Osteocyte (in vitro differentiated cells): ENCODE measurements around the gene LILRB1. TPM values are rescaled to one million over a fixed set of nuclear protein-coding genes. Genes with fewer than 3 reads are reported as not detected.
"Not testable (repeated sequence)": the region's sequence is repeated elsewhere in the genome, so short reads cannot be mapped to it uniquely, and the experiment has no call there.

Experiments
- DNase-seq: peaks from one replicate; pipeline ENCODE4 v3.0.0; 2021; ENCODE audit warnings: mixed read lengths; ENCODE audit not compliant: unreplicated experiment; ENCODE audit errors: extremely low spot score
- H3K27ac Mint-ChIP-seq: one replicate; pipeline ENCODE4 v1.8.0; 2021; ENCODE audit warnings: mild to moderate bottlenecking, mixed read lengths; ENCODE audit not compliant: unreplicated experiment
- H3K27me3 Mint-ChIP-seq: one replicate; pipeline ENCODE4 v1.8.0; 2021; ENCODE audit warnings: mixed read lengths; ENCODE audit not compliant: unreplicated experiment
- H3K36me3 Mint-ChIP-seq: one replicate; pipeline ENCODE4 v1.8.0; 2021; ENCODE audit warnings: mixed read lengths; ENCODE audit not compliant: unreplicated experiment
- H3K4me1 Mint-ChIP-seq: one replicate; pipeline ENCODE4 v1.8.0; 2021; ENCODE audit warnings: mixed read lengths; ENCODE audit not compliant: unreplicated experiment
- H3K4me3 Mint-ChIP-seq: one replicate; pipeline ENCODE4 v1.8.0; 2021; ENCODE audit warnings: mild to moderate bottlenecking, moderate library complexity, mixed read lengths; ENCODE audit not compliant: unreplicated experiment
- H3K9me3 Mint-ChIP-seq: one replicate; pipeline ENCODE4 v1.8.0; 2021; ENCODE audit warnings: mixed read lengths; ENCODE audit not compliant: unreplicated experiment
- CTCF ChIP-seq: fragments of 200-600 bp; sonication (generic); IDR thresholded peaks from 2 replicates; pipeline ENCODE4 v1.5.0; 2021; ENCODE audit warnings: antibody characterized with exemption, mild to moderate bottlenecking, moderate library complexity
- total RNA-seq: library from RNA; stranded (reverse); gene quantifications from 2 replicates; pipeline ENCODE4 v1.2.1, GENCODE V29; 2021

The LILRB1 gene
- total RNA-seq, 1 donor from 2014 or later, result not detected

- Mint-ChIP-seq H3K4me3 (no peak overlapping the region), H3K36me3 (no peaks in the 10 kb centered on the region), H3K27ac (no peak overlapping the region), H3K9me3 (peaks cover 26% of the 10 kb centered on the region), H3K27me3 (no peaks in the 10 kb centered on the region), H3K4me1 (no peaks in the 10 kb centered on the region)
- DNase-seq, result no peak
- no peak for TF ChIP-seq CTCF
Observed at GRCh38 chr19:54670576-54671357, 40.5 kb downstream of the LILRB1 start.

- H3K4me1 Mint-ChIP-seq, result no peaks in the 10 kb centered on the region
- no peak overlapping the region for H3K27ac Mint-ChIP-seq
- no peaks in the 10 kb centered on the region for H3K27me3 Mint-ChIP-seq
- H3K36me3 Mint-ChIP-seq, result no peaks in the 10 kb centered on the region
- no peak overlapping the region for H3K4me3 Mint-ChIP-seq
- no peak for DNase-seq
- peaks cover 23% of the 10 kb centered on the region for H3K9me3 Mint-ChIP-seq
- TF ChIP-seq CTCF, result no peak
Observed at GRCh38 chr19:54673222-54673621, 42.9 kb downstream of the LILRB1 start.

- peak; percentile 31 for TF ChIP-seq CTCF
- no peak for DNase-seq
- no peaks in the 10 kb centered on the region for H3K4me1 Mint-ChIP-seq
Observed at GRCh38 chr19:54674021-54674617, 43.8 kb downstream of the LILRB1 start.

GRCh38 chr19:54676210-54676834 lies 46.0 kb downstream of the LILRB1 start:
- H3K9me3 Mint-ChIP-seq, H3K36me3 Mint-ChIP-seq, H3K4me1 Mint-ChIP-seq, H3K27ac Mint-ChIP-seq, H3K27me3 Mint-ChIP-seq, H3K4me3 Mint-ChIP-seq, DNase-seq: not testable (repeated sequence)
- TF ChIP-seq CTCF, result peak; percentile 73

More at GRCh38 chr19:54674021-54674617, 43.8 kb downstream of the LILRB1 start:
- Mint-ChIP-seq H3K36me3 (no peaks in the 10 kb centered on the region), H3K4me3 (no peak overlapping the region), H3K27ac (no peak overlapping the region), H3K9me3 (peaks cover 14% of the 10 kb centered on the region), H3K27me3 (no peaks in the 10 kb centered on the region)

- no peak overlapping the region for H3K4me3 Mint-ChIP-seq
- no peak overlapping the region for H3K27ac Mint-ChIP-seq
- H3K36me3 Mint-ChIP-seq, result no peaks in the 10 kb centered on the region
- H3K9me3 Mint-ChIP-seq, result peaks cover 5% of the 10 kb centered on the region
- no peaks in the 10 kb centered on the region for H3K4me1 Mint-ChIP-seq
- H3K27me3 Mint-ChIP-seq, result no peaks in the 10 kb centered on the region
- TF ChIP-seq CTCF, result no peak
- no peak for DNase-seq
Observed at GRCh38 chr19:54677217-54677616, 46.9 kb downstream of the LILRB1 start.

- H3K27ac Mint-ChIP-seq, H3K36me3 Mint-ChIP-seq, DNase-seq, H3K4me1 Mint-ChIP-seq, H3K4me3 Mint-ChIP-seq, H3K27me3 Mint-ChIP-seq: not testable (repeated sequence)
- peaks cover 15% of the 10 kb centered on the region for H3K9me3 Mint-ChIP-seq
Observed at GRCh38 chr19:54681596-54681995, 51.3 kb downstream of the LILRB1 start.
